GM19043 (cell line): ENCODE measurements around the gene RAB20.

Experiments
- ATAC-seq: cut with Tn5 transposase; IDR thresholded peaks from one replicate; pipeline ENCODE4 v1.9.1; 2021; ENCODE audit warnings: low read depth; ENCODE audit not compliant: unreplicated experiment

Gene RAB20

DNA sequence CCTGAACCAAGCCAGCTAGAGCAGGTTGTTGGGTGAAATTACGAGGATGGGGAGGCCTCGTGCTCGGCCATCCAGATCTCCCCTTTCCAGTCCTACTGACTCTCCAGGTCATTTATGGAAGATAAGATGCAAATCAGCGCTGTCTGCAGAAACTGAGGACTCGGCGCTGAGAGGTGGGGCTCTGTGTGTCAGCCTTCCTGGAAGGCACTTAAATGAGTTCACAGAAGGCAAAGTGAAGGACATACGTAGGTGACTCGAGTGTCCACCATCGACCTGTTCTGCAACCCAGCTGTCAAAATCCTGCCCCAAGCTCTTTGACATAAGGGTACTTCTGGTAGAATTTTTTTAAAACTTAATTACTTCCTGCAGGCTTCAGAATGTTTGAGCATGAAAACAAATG lies 86.4 kb downstream of the RAB20 start:
- no peak for ATAC-seq

DNA sequence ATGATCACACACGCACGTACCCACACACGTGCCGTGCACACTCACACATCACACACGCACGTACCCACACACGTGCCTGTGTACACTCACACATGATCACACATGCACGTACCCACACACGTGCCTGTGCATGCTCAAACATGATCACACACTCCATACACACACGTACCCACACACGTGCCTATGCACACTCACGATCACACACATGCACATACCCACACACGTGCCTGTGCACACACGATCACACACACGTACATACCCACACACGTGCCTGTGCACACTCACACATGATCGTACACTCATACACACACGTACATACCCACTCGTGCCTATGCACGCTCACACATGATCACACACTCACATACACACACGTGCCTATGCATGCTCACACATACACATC lies 86.8 kb downstream of the RAB20 start:
- ATAC-seq, result no peak
